HepG2 (cell line): ENCODE results near the gene RRBP1. TPM values are rescaled to one million over a fixed set of nuclear protein-coding genes. Genes with fewer than 3 reads are reported as not detected.

Experiments used
- ATAD3A ChIP-seq: sonication (generic); formaldehyde crosslinking; IDR thresholded peaks from 2 replicates; pipeline ENCODE4 v1.4.0; 2020; ENCODE audit warnings: missing genetic modification reagents
- DNMT3B ChIP-seq: conservative IDR thresholded peaks from 2 replicates; pipeline ENCODE4 v1.6.1; 2016; ENCODE audit warnings: missing biosample characterization, control low read depth
- ELF1 ChIP-seq: sonication (generic); formaldehyde crosslinking; IDR thresholded peaks from 2 replicates; pipeline ENCODE4 v1.4.0; 2020; ENCODE audit warnings: missing genetic modification reagents
- IRF2 ChIP-seq: IDR thresholded peaks from 2 replicates; pipeline ENCODE4 v1.6.1; 2018; ENCODE audit warnings: missing genetic modification reagents, missing compliant biosample characterization
- ISX ChIP-seq: sonication (generic); formaldehyde crosslinking; conservative IDR thresholded peaks from 2 replicates; pipeline ENCODE4 v1.5.0; 2020; ENCODE audit warnings: missing genetic modification reagents
- KDM5A ChIP-seq: fragments of 200-600 bp; sonication (generic); IDR thresholded peaks from 2 replicates; pipeline ENCODE4 v1.7.0; 2018; ENCODE audit warnings: antibody characterized with exemption, mild to moderate bottlenecking, low read length, borderline replicate concordance
- MTA3 ChIP-seq: sonication (generic); formaldehyde crosslinking; IDR thresholded peaks from 2 replicates; pipeline ENCODE4 v1.4.0; 2020; ENCODE audit warnings: missing genetic modification reagents
- NR3C1 ChIP-seq: sonication (generic); formaldehyde crosslinking; IDR thresholded peaks from 2 replicates; pipeline ENCODE4 v1.4.0; 2020; ENCODE audit warnings: missing genetic modification reagents
- POLR2AphosphoS2 ChIP-seq: IDR thresholded peaks from 2 replicates; pipeline ENCODE4 v1.6.1; 2011; ENCODE audit warnings: low read depth, low read length, improper control_type of control experiment
- SAFB2 ChIP-seq: sonication (generic); formaldehyde crosslinking; IDR thresholded peaks from 2 replicates; pipeline ENCODE4 v1.5.1; 2020; ENCODE audit warnings: missing genetic modification reagents, low read depth, mild to moderate bottlenecking, borderline replicate concordance
- SOX6 ChIP-seq, 2 experiments: fragments of 450-650 bp in 1 of 2; sonication (generic) in 1 of 2; formaldehyde crosslinking in 1 of 2; IDR thresholded peaks; 2 replicates each; pipeline versions ENCODE4 v1.4.0 to v1.6.1; 2017 to 2020; ENCODE audit warnings: antibody characterized with exemption in 1 of 2, mild to moderate bottlenecking in 1 of 2, missing genetic modification reagents in 1 of 2
- TBX2 ChIP-seq: sonication (generic); formaldehyde crosslinking; IDR thresholded peaks from 2 replicates; pipeline ENCODE4 v1.5.0; 2020; ENCODE audit warnings: missing genetic modification reagents, mild to moderate bottlenecking, borderline replicate concordance
- THAP11 ChIP-seq: IDR thresholded peaks from 2 replicates; pipeline ENCODE4 v1.6.1; 2016; ENCODE audit warnings: missing biosample characterization, missing genetic modification reagents
- XRCC5 ChIP-seq: fragments of 200-400 bp; formaldehyde crosslinking; optimal IDR thresholded peaks from 2 replicates; pipeline ENCODE3; 2017; ENCODE audit warnings: mild to moderate bottlenecking, low read length
- ZNF317 ChIP-seq: sonication (generic); formaldehyde crosslinking; IDR thresholded peaks from 2 replicates; pipeline ENCODE4 v1.5.0; 2020; ENCODE audit warnings: mild to moderate bottlenecking, missing genetic modification reagents
- ZNF318 ChIP-seq: sonication (generic); formaldehyde crosslinking; IDR thresholded peaks from 2 replicates; pipeline ENCODE4 v1.4.0; 2020; ENCODE audit warnings: mild to moderate bottlenecking, missing genetic modification reagents
- ZNF441 ChIP-seq: sonication (generic); formaldehyde crosslinking; IDR thresholded peaks from 2 replicates; pipeline ENCODE4 v1.7.0; 2021; ENCODE audit warnings: missing genetic modification reagents, borderline replicate concordance
- ZNF567 ChIP-seq: sonication (generic); formaldehyde crosslinking; IDR thresholded peaks from 2 replicates; pipeline ENCODE4 v1.8.1; 2023; ENCODE audit warnings: mild to moderate bottlenecking, missing genetic modification reagents, borderline replicate concordance
- ZSCAN12 ChIP-seq: sonication (generic); formaldehyde crosslinking; IDR thresholded peaks from 2 replicates; pipeline ENCODE4 v1.9.0; 2021; ENCODE audit warnings: mild to moderate bottlenecking, missing genetic modification reagents
- polyA plus RNA-seq, 8 experiments: library from polyadenylated mRNA; depleted of rRNA in 3 of 8; stranded (reverse) in 7 of 8; unstranded in 1 of 8; fragments of >200 nt; fragmentation: Illumina TruSeq in 4 of 8; extraction: Trizol in 4 of 8; gene quantifications; 2 replicates each; pipeline versions ENCODE4 v1.2.1 to v1.2.3, GENCODE V29; 2011 to 2016; ENCODE audit warnings: low read depth in 4 of 8, missing spikeins in 1 of 8, mixed read lengths in 1 of 8; ENCODE audit not compliant: insufficient read depth in 1 of 8
- total RNA-seq, 5 experiments: library from RNA; depleted of rRNA; stranded (reverse); fragments of >200 nt; fragmentation: Illumina TruSeq; extraction: Trizol; gene quantifications; 2 replicates each; pipeline ENCODE4 v1.2.3, GENCODE V29; 2016; ENCODE audit warnings: low read depth in 1 of 5
- TF ChIP-seq, protein P1 (sequence below): sonication (generic); formaldehyde crosslinking; IDR thresholded peaks from 2 replicates; pipeline ENCODE4 v1.4.0; 2020; ENCODE audit warnings: missing genetic modification reagents
- TF ChIP-seq, protein P2 (sequence below): IDR thresholded peaks from 2 replicates; pipeline ENCODE4 v1.6.1; 2016; ENCODE audit warnings: low read depth, borderline replicate concordance

RRBP1 gene
- total and polyA plus RNA-seq, 2 of the 13 experiments (the other 11 are each of a cell fraction or from before 2014, with no cell fraction given): 150 to 222 TPM

- TF ChIP-seq, protein P1, sequence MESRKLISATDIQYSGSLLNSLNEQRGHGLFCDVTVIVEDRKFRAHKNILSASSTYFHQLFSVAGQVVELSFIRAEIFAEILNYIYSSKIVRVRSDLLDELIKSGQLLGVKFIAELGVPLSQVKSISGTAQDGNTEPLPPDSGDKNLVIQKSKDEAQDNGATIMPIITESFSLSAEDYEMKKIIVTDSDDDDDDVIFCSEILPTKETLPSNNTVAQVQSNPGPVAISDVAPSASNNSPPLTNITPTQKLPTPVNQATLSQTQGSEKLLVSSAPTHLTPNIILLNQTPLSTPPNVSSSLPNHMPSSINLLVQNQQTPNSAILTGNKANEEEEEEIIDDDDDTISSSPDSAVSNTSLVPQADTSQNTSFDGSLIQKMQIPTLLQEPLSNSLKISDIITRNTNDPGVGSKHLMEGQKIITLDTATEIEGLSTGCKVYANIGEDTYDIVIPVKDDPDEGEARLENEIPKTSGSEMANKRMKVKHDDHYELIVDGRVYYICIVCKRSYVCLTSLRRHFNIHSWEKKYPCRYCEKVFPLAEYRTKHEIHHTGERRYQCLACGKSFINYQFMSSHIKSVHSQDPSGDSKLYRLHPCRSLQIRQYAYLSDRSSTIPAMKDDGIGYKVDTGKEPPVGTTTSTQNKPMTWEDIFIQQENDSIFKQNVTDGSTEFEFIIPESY (CRISPR knock-in tag): peak; percentile 15; the same call in 1 of the 2 replicates
- TF ChIP-seq ISX (CRISPR knock-in tag): no peak
- TF ChIP-seq NR3C1 (CRISPR knock-in tag): no peak
- peak; percentile 66; the same call in 1 of the 2 replicates for TF ChIP-seq POLR2AphosphoS2
- peak; percentile 74; the same call in 1 of the 2 replicates for TF ChIP-seq ZNF567 (CRISPR knock-in tag)
- no peak for TF ChIP-seq ELF1
- no peak; the same call in 1 of the 2 replicates for TF ChIP-seq SAFB2 (CRISPR knock-in tag)
- TF ChIP-seq IRF2 (CRISPR knock-in tag): peak; percentile 83
- TF ChIP-seq, protein P2, sequence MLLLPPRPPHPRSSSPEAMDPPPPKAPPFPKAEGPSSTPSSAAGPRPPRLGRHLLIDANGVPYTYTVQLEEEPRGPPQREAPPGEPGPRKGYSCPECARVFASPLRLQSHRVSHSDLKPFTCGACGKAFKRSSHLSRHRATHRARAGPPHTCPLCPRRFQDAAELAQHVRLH (CRISPR knock-in tag): peak; percentile 37; the same call in 1 of the 2 replicates
- no peak for TF ChIP-seq SOX6 (IDR thresholded peaks at IDR 0.05)
- TF ChIP-seq SOX6 (CRISPR knock-in tag; IDR thresholded peaks at IDR 0.05): peak; percentile 64; the same call in 1 of the 2 replicates
- TF ChIP-seq THAP11 (CRISPR knock-in tag): peak; percentile 61; the same call in 1 of the 2 replicates
- 0 out of 2 replicates have a peak, but pooled peaks have one; percentile 14 for TF ChIP-seq ZNF441
- no peak for TF ChIP-seq KDM5A
- TF ChIP-seq ZNF317 (CRISPR knock-in tag): peak; percentile 49; the same call in 1 of the 2 replicates
- TF ChIP-seq XRCC5: peak; percentile 85
- TF ChIP-seq DNMT3B (CRISPR knock-in tag): no peak
- no peak for TF ChIP-seq ZSCAN12 (CRISPR knock-in tag)
- TF ChIP-seq ATAD3A (CRISPR knock-in tag): peak; percentile 61; the same call in 1 of the 2 replicates
- 0 out of 2 replicates have a peak, but pooled peaks have one; percentile 19 for TF ChIP-seq ZNF318 (CRISPR knock-in tag)
- TF ChIP-seq MTA3 (CRISPR knock-in tag): no peak
- TF ChIP-seq TBX2 (CRISPR knock-in tag): peak; percentile 59; the same call in 1 of the 2 replicates
These were observed 76.8 kb downstream of the RRBP1 start (continued) for GRCh38 chr20:17605131-17605660.
